ENCODE measurements around the gene FAM174C.
"Not testable (repeated sequence)": the region's sequence is repeated elsewhere in the genome, so short reads cannot be mapped to it uniquely, and the experiment has no call there.

Gene FAM174C

GRCh38 chr19:1237027-1237659 lies 38.2 kb upstream of the FAM174C start:
- no peak for DNase-seq (ENCODE audit: low read depth in 2 of 2)

- no peak for DNase-seq (ENCODE audit: low read depth in 2 of 2)
Measured at GRCh38 chr19:1237754-1238368, 37.5 kb upstream of the FAM174C start, which contains the start of gene CBARP. Gene CBARP (minus strand): TSS chr19:1238005. CDS start chr19:1236100, 1,905 bp downstream.

GRCh38 chr19:1238369-1239303 lies 36.7 kb upstream of the FAM174C start:
- DNase-seq (ENCODE audit: low read depth in 2 of 2): no peak

GRCh38 chr19:1239420-1239795 lies 35.9 kb upstream of the FAM174C start:
- DNase-seq (ENCODE audit: low read depth in 2 of 2): no peak

- DNase-seq (ENCODE audit: low read depth in 2 of 2): peak; percentile 84 to 96
Measured at GRCh38 chr19:1239796-1240737, 35.3 kb upstream of the FAM174C start.

- DNase-seq (ENCODE audit: low read depth in 2 of 2): no peak
Measured at GRCh38 chr19:1240925-1241324, 34.4 kb upstream of the FAM174C start.

- DNase-seq (ENCODE audit: low read depth in 2 of 2): peak; percentile 86 to 96
Measured at GRCh38 chr19:1241417-1242095, 33.8 kb upstream of the FAM174C start, which contains the start of gene ATP5F1D. Gene ATP5F1D (plus strand): TSS chr19:1241751. CDS start chr19:1241851, 100 bp downstream.

- DNase-seq (ENCODE audit: low read depth in 2 of 2): peak in 1 of 2 donors; percentile 87
Measured at GRCh38 chr19:1243768-1244692, 31.3 kb upstream of the FAM174C start.

- no peak for DNase-seq (ENCODE audit: low read depth in 2 of 2)
Measured at GRCh38 chr19:1244693-1245451, 30.5 kb upstream of the FAM174C start.

- DNase-seq (ENCODE audit: low read depth in 2 of 2): no peak
Measured at GRCh38 chr19:1245494-1246264, 29.7 kb upstream of the FAM174C start.

GRCh38 chr19:1246265-1247087 lies 28.9 kb upstream of the FAM174C start:
- not testable (repeated sequence) for DNase-seq (ENCODE audit: low read depth in 2 of 2)

GRCh38 chr19:1247748-1248138 lies 27.6 kb upstream of the FAM174C start:
- no peak for DNase-seq (ENCODE audit: low read depth in 2 of 2)

GRCh38 chr19:1248139-1248785 lies 27.1 kb upstream of the FAM174C start, which contains the start of gene MIDN:
Gene MIDN (plus strand): TSS chr19:1248583. CDS start chr19:1250297, 1,714 bp downstream.
- no peak for DNase-seq (ENCODE audit: low read depth in 2 of 2)

GRCh38 chr19:1248786-1249297 lies 26.5 kb upstream of the FAM174C start:
- DNase-seq (ENCODE audit: low read depth in 2 of 2): peak in 1 of 2 donors; percentile 76

GRCh38 chr19:1249298-1249989 lies 25.9 kb upstream of the FAM174C start:
- peak; percentile 86 to 92 for DNase-seq (ENCODE audit: low read depth in 2 of 2)
